ENCODE data around the gene RNF169.
A peak's percentile ranks its signal among the peaks of the same experiment; 100 is the strongest.
"Not testable (repeated sequence)": the region's sequence is repeated elsewhere in the genome, so short reads cannot be mapped to it uniquely, and the experiment has no call there.

RNF169 gene

GRCh38 chr11:74730571-74731260 is 17.9 kb upstream of the RNF169 start:
- DNase-seq: no peak

DNA sequence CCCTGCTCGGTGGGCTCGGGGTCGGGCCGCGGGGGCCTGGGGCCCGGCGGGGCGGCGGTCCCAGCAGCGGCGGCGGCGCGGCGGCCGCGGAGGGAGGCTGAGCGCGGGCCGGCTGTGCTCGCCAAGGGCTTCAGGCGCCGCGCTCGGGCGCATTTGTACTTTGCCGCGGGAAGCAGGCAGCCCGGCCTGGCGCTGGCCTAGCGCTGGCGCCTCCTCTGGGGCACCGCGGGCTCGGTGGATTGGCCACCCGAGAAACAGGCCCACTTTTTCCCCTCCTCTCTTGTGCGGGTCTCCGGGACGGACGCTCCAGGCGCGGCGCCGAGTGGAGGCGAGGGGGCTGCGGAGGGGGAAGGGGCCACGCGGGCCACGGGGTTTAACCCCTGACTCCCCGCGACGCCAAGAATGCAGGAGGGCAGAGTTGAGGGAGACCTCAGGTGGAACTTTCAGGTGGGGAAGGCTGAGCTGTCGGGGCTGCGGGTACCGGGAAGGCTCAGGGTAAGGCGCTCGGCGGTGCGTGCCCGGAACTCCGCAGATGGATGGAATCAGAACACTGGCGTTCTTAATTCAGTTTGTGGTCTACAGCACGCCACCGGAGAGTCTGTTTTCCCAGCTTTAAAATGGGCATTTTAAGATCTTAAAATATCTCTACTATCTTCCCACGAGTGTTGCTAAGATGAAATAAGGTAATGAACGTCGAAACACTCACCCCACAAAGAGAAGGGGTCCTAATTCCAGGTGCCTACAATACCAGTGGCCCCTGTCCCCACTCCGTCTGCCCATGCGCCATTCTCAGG is 17.2 kb upstream of the RNF169 start, which contains the start of gene CHRDL2:
Gene CHRDL2, minus strand, starts transcription at position 126 of the 794 bp plus-strand sequence. CDS start 538 bp downstream, outside the sequence.
- DNase-seq: peak; percentile 33

GRCh38 chr11:74734559-74734925 is 14.1 kb upstream of the RNF169 start:
- DNase-seq: no peak

GRCh38 chr11:74735365-74735928 is 13.2 kb upstream of the RNF169 start:
- no peak for DNase-seq

DNA sequence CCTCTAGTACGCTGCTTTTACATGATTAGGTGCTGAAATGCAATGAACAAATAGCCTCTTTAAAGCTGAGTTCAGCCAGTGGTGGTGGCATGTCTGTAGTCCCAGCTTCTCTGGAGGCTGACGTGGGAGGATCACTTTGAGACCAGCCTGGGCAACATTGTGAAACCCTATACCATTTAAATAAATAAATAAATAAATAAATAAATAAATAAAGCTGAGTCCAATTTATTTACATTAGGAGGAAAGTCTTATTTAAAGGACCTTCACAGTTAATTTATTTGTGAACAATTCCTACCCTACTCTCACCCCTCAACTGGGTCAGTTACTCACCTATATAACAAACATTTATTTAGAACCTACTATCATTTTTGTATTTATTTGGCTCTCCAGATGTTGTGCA is 12.6 kb upstream of the RNF169 start:
- no peak for DNase-seq

DNA sequence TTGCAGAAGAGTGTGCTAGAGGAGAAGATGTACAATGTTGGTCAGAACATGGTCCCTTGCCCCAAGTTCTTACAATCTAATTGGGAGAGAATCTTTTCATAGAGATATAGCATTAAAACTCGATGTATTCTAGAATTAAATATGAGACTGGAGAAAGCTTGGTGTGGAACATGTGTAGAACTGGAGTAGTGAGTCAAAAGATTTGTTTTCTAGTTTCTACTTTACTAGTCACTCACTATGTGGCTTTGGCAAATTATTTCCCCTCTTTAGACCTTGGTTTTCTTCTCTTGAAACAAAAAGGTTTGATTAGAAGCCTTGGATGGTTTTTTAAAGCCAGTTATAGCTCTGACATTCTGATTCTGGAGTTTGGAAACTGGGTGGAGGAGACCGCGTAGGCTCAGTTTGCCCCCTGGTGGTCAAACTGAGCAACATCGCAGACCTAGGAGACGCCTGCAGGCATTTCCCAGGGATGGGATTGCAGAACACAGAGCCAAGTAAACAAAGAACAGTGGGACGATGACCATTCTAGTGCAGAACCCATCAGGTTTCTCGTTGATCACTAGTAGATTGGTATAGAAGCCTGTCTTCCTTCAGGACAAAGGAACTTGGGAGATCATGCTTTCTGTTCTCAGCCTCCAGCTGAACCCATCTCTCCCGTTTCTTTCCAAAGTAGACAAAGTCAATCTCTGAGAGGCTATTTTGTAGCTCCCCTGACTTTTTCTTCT is 8.9 kb upstream of the RNF169 start:
- DNase-seq: peak; percentile 65

GRCh38 chr11:74742070-74742469 is 6.6 kb upstream of the RNF169 start:
- no peak for DNase-seq

DNA sequence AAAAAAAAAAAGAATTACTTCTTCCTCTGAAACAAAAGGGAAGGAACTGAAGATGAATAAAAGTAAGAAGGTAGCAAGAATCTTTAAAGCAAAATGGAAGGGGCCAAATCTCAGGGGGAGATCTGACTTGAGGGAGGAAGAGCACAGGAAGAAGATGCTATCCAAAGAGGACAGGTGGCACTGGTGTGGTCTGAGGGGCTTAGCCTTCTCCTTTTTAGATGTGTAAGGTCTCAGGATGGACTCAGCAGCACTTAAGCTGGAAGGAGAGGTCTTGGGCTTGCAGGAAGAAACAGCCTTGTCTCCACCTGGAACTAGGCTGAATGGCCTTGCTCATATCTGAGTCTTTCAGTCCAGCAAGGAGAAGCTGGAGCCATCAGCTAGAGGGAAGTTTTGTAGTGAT is 5.0 kb upstream of the RNF169 start:
- DNase-seq: no peak

- no peak for DNase-seq
Observed at GRCh38 chr11:74744277-74744676, 4.4 kb upstream of the RNF169 start.

DNA sequence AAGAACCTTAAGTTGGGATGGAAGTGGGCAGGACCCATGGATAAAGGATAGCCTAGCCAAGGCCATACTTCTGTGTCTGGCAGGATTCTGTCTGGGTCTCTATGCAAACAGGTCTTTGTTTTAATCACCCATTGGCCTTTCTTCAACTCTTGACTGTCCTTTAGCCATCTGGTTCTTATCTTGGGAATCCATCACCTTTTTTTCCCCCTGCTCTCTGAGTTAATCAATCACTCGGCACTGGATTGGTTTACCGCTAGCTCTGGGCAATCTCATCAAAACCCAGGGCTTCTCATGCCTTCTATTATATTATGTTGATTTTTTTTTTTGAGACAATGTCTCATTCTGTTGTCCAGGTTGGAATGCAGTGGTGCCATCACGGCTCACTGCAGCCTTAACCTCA is 1.8 kb upstream of the RNF169 start:
- DNase-seq: no peak

- peak; percentile 49 for DNase-seq
Observed at GRCh38 chr11:74749127-74749964, 697 bp downstream of the RNF169 start.

DNA sequence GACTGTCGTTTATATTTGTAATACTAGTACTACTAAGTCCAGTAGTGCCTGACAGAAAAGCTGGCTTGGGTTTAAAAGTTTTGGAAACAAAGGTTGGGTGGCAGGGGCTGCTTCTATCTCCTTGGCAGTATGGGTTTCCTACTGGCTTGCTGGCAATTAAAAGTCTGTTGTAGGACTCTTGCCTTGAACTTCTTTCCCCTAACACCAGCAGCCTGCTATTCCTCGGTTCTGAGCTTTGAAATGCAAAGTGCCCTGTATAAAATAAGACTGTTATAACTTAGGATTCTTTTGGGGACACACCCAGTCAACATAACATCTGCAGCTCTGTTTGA is 1.3 kb downstream of the RNF169 start:
- DNase-seq: no peak

DNA sequence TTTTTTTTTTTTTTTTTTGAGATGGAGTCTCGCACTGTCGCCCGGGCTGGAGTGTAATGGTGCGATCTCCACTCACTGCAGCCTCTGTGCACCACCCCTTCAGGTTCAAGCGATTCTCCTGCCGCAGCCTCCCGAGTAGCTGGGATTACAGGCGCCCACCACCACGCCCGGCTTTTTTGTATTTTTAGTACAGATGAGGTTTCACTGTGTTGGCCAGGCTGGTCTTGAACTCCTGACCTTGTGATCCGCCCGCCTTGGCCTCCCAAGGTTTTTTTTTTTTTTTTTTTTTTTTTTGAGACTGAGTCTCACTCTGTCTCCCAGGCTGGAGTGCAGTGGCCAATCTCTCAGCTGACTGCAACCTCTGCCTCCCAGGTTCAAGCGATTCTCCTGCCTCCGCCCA is 1.9 kb downstream of the RNF169 start:
- DNase-seq: not testable (repeated sequence)

- no peak for DNase-seq
Observed at GRCh38 chr11:74751303-74751702, 2.7 kb downstream of the RNF169 start.

GRCh38 chr11:74754507-74755252 is 6.0 kb downstream of the RNF169 start:
- peak; percentile 93 for DNase-seq

DNA sequence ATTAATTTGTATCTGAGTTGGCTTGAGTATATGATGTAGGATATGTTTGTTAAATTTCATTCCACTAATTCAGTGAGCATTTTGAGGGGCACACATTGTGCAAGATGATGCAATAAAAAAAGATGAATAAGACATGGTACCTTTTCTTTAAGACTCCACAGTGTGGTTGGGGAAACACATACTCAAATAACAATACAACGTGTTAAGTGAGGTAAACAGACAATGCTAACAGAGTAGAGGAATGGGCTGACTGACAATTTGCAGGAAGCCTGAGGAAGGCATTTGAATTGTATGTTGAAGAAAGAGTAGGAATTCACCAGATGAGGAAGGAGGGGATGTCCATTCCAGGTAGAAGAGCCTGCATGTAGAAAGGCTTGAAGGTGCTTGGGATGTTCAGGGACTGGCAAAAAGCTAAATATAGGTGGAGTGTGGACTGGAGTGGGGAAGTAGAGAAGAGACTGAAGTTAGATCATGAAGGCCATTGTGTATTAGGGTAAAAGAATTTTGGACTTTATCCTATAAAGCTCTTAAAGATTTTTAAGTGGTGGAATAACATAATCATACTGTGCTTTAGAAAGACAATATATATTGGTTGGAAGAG is 6.8 kb downstream of the RNF169 start:
- no peak for DNase-seq

DNA sequence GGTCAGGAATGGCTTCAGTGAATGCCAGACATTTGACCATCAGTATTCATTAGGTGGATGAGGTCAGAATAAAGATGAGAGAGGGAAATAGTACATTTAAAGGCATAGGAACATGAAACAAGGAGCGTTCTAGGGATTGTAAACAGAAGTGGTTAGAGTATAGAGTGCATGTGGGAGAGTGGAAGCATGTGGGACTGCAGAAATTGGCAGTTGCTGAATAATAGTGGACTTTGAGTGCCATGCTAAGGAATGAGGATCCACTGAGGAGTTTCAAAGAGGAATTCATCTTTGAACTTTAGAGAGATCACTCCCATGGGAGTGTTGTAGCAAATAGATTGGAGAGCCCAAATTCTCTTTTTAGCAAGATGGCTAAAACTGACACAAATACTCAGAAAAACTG is 7.9 kb downstream of the RNF169 start:
- DNase-seq: no peak

DNA sequence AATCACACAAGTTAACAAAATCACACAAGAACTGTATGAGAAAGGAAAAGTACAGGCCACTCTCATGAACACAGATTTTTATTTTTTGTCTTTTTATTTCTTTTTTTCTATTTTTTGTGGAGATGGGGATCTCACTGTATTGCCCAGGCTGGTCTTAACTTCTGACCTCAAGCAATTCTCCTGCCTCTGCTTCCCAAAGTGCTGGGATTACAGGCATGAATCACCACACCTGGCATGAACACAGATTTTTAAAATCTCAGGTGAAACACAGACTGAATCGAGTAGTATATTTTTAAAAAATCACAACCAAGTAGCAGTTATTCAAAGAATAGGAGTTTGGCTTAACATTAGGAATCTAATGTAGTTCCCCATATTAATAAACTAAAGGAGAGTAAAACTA is 18.3 kb downstream of the RNF169 start:
- no peak for DNase-seq

- not testable (repeated sequence) for DNase-seq
Observed at GRCh38 chr11:74768172-74768651, 19.6 kb downstream of the RNF169 start.

- no peak for DNase-seq
Observed at GRCh38 chr11:74769055-74769707, 20.5 kb downstream of the RNF169 start.
